DMS153 (cell line): ENCODE measurements around the gene ADAT3.

Experiments
- DNase-seq: peaks from one replicate; lab custom pipeline; 2025; lab: John Stamatoyannopoulos, UW

Gene ADAT3

GRCh38 chr19:1905110-1905862, at the start of gene ADAT3, which contains the start of gene SCAMP4:
TSS of gene ADAT3 (plus strand) at chr19:1905399. CDS start at chr19:1912048, 6,649 bp downstream.
TSS of gene SCAMP4 (plus strand) at chr19:1905399. CDS start at chr19:1915020, 9,621 bp downstream.
- peak; percentile 85 for DNase-seq

- DNase-seq = no peak
These were observed 49.4 kb upstream of the ADAT3 start for GRCh38 chr19:1855828-1856255.

DNA sequence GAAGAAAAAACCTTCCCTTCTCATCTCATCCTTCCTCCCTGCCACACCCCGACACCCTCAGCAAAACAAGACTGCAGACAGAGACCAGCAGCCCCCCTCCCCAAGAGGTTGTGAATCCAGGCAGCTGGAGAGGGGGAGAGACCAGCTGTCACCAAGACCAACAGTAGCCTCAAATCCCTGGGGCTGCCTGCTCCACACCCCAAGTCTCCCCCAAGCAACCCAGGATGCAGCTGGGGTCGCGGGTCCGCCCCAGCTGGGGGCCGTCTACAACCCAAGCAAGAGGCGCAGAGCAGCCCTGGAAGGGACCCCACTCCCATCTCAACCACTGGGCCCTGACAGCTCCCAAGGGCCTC, 48.9 kb upstream of the ADAT3 start:
- no peak for DNase-seq

- no peak for DNase-seq
These were observed 48.2 kb upstream of the ADAT3 start for GRCh38 chr19:1856698-1857603.

DNA sequence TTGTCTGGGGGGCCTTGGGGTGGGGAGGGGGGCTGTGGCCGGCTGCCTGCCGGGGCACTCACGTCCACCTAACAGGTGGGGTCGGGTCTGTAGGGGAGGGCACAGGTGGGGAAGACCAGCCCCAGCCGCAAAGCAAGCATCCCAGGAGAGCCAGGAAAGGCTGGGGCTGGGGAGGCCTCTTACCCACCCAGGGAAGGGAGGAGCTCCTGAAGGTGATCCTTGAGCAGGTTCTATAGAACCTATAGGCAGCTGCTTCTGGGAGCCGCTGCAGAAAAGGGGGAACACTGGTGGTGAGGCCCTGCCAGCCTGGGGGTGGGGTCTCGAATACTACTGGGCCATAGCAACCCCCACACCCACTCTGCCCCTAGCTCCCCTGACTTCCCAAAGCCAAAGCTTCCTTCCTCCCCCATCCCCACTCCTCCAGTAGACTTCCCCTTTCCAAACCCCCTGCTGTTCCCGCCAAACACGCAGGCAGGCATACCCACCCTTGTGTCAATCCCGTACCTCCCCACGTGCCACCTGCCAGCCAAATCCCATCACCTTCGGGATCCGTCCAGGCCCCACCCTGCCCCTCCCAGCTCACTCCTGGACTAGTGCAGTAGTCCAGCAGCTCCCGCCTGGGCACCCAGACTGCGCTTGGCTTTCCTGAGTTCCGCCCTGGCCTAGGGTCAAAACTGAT, 47.4 kb upstream of the ADAT3 start:
- no peak for DNase-seq

- no peak for DNase-seq
These were observed 46.7 kb upstream of the ADAT3 start for GRCh38 chr19:1858412-1859081.

GRCh38 chr19:1859331-1859781, 45.8 kb upstream of the ADAT3 start:
- DNase-seq = no peak

DNA sequence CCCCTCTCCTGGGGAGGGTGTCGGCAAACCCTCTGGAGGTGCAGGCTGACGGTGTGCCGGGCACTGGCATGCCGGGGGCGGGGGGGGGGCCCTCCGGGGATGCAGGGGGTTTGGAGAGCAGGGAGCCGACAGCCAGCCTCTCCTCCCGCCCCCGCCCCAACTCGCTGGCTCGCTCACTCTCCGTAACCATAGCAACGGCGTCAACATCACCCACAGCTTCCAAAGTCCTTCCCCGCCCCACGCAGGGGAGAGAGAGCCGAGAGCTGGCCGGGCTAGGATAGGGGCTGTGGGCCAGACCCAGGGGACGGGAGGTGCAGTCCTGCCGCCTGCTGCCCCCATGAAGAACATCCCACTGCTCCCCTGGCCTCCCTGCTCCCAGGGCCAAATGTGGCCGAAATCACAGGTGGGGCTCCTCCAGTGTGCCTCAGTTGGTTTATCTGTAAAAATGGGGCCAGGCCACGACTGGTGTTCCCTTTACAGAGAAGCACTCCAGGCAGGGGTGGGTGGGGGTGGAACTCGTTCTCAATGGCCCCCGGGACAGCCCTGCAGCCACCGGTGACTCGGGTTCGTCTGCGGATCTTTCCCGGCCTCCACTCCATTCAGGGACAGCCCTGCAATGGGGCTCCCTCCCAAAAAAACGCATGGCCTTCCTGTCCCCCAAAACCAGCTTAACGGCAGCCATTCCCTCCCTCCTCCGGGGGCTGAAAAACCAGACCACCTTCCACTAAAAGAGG, 45.0 kb upstream of the ADAT3 start:
- DNase-seq = no peak

DNA sequence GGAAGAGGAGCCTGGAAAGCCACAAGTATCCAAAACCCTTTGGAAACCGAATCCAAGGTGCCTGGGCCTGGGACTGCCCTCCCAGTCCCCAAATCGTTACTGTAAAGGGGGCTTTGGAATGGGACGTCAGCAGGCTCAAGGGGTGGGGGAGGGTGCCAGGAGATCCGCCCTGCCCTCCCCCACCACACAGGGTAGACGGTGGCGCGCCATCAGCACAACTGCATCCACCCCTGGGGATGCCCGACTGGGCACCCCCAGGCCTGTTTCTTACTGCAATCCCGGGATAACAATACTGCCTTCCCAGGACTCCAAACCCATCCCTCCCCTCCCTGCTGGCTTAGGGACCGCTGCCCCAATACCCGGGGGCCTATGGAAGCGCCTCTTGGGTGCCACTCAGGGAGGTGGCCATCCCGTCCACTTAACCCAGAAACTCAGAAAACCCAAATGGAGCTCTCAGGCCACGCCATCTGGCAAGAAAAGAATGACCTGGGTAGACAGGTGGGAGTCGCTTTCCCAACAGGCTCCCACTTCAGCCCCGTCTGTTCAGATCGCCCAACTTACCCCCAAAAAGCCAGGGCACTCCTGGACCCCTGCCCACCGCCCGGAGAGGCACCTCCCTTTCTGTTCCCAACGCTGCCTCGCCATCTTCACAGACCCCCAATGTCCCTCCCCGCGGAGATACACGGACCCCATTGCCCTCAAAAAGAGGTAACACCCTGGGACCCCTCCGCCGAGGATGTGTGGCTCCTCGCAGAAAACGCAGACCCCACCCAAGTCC, 44.2 kb upstream of the ADAT3 start:
- DNase-seq = no peak

DNA sequence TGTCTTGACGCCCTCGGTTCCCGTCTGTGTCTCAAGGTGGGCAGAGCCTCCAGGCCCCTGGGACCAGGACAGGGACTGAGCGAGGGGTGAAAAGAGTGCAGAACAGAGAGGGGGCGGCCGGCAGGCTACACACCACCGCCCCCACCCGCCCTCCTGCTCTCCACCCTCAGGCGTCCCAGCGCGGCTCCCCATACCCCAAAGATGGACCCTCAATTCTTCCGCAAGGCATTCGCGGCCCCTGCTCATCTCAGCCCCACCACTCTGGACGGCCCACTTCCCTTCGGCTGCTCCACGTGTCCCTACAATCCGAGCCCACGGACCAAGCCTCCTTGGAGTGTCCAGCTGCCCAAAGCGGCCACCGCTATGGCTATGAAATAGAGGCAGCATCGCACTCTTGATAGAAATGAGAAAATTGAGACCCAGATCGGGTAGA, 43.6 kb upstream of the ADAT3 start:
- no peak for DNase-seq

GRCh38 chr19:1862068-1862423, 43.2 kb upstream of the ADAT3 start:
- DNase-seq = no peak

DNA sequence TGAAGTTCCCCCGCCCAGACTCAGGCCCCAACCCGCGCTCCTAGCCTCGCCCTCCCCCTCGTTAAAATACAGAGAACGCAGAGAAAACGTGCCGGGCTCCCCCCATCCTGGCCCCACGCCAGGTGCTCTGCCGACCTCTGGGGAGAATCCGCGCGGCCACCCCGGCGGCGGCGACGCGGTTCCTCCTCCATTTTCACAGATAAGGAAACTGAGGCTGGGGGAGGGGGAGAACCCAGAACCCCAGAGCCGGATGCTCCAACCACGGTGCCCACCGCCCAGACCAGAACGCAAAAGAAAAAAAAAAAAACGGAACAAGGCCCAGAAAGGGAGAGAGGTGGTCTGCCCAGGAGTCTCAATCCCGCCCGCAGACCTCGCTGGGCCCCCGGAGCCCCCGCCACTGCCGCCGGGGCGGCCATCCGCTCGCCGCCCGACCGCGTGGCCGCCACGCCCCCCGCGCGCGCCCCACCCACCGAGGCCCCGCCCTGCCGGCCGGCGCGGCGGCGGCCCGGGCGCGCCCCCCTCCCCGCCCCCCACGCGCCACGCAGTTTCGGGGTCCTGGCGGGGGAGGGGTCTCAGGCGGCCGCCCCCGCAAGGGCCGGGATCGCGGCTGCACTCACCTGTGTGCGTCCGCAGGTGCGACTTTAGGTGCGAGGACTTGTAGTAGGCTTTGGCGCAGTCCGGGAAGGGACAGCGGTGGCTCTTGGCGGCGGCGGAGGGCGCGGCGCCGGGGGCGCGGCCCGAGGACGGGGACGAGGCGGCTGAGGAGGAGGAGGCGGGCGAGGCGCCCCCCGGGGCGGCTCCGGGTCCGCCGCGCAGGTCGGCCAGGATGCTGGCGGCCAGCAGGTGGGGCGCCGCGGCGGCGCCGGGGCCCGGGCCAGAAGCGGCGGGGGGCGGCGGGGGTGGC, 42.5 kb upstream of the ADAT3 start:
- DNase-seq = peak; percentile 3

DNA sequence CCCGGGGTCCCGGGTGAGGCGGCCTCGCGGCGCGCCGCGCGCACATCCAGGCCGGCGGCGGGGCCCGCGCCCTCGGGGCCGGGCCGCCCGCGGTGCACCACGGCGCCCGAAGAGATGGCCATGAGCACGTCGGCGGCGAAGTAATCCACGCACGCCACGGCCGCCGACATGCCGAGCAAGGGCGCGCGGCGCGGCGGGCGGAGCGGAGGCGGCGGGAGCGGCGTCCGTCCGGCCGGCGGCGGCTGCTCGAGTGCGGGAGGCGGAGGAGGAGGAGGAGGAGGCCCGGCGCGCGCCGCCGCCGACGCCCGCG, 41.9 kb upstream of the ADAT3 start, which contains the start of gene KLF16:
TSS of gene KLF16 (minus strand) at position 252 of the 310 bp plus-strand sequence. CDS start at position 170, 82 bp downstream.
- DNase-seq = no peak

GRCh38 chr19:1863638-1864479, 41.3 kb upstream of the ADAT3 start:
- peak; percentile 66 for DNase-seq

- DNase-seq = no peak
These were observed 40.6 kb upstream of the ADAT3 start for GRCh38 chr19:1864480-1865171.

- DNase-seq = no peak
These were observed 39.8 kb upstream of the ADAT3 start for GRCh38 chr19:1865172-1866010.
